ENCODE results near the gene GSN.

- TF ChIP-seq CTCF (IDR thresholded peaks at IDR 0.05) (no peak), POLR2A (IDR thresholded peaks at IDR 0.05) (no peak)
These were observed 77.1 kb downstream of the GSN start for GRCh38 chr9:121345070-121345469.
